Activated B cell treated with CpG ODN at 0.5 μM for 24 hours (primary cell): ENCODE data around the gene PARS2. TPM values are rescaled to one million over a fixed set of nuclear protein-coding genes. Genes with fewer than 3 reads are reported as not detected.

Source experiments
- ATAC-seq: fragments of 200-7000 bp; cut with Tn5 transposase; one replicate; pipeline ENCODE4 v1.10.0; 2021; ENCODE audit warnings: low read depth, mild to moderate bottlenecking, moderate library complexity
- CTCF ChIA-PET: fragments of 350-600 bp; sonication (Branson Sonifier 250); formaldehyde crosslinking; loops from one replicate; lab custom pipeline; 2021; ENCODE audit warnings: antibody characterized with exemption; lab: Charles Lee
- POLR2A ChIA-PET: fragments of 350-600 bp; sonication (Branson Sonifier 250); formaldehyde crosslinking; loops from one replicate; lab custom pipeline; 2021; ENCODE audit warnings: antibody characterized with exemption; lab: Charles Lee
- DNase-seq: peaks from one replicate; pipeline ENCODE4 v3.0.0; 2022
- H3K27ac Mint-ChIP-seq: one replicate; pipeline ENCODE4 v1.8.0; 2020; ENCODE audit warnings: mixed read lengths
- H3K27me3 Mint-ChIP-seq: one replicate; pipeline ENCODE4 v1.8.0; 2021; ENCODE audit warnings: mixed read lengths
- H3K36me3 Mint-ChIP-seq: one replicate; pipeline ENCODE4 v1.8.0; 2021; ENCODE audit warnings: low read depth, mixed read lengths
- H3K4me1 Mint-ChIP-seq: one replicate; pipeline ENCODE4 v1.8.0; 2021; ENCODE audit warnings: mixed read lengths
- H3K4me3 Mint-ChIP-seq: one replicate; pipeline ENCODE4 v1.8.0; 2020; ENCODE audit warnings: mild to moderate bottlenecking, mixed read lengths
- H3K9me3 Mint-ChIP-seq: one replicate; pipeline ENCODE4 v1.8.0; 2020; ENCODE audit warnings: mixed read lengths
- CTCF ChIP-seq: fragments of 200-600 bp; IDR thresholded peaks from one replicate; pipeline ENCODE4 v1.8.0; 2022; ENCODE audit warnings: antibody characterized with exemption, mild to moderate bottlenecking
- intact Hi-C: fragments of 100-400 bp; cut with micrococcal nuclease; formaldehyde crosslinking; loops from one replicate; pipeline ENCODE4 v1.15.1; 2024
- total RNA-seq: library from RNA; stranded (reverse); gene quantifications from 2 replicates; pipeline ENCODE4 v1.2.3, GENCODE V29; 2022

Gene PARS2
- total RNA-seq, 1 donor from 2014 or later = 4.3 TPM

DNA sequence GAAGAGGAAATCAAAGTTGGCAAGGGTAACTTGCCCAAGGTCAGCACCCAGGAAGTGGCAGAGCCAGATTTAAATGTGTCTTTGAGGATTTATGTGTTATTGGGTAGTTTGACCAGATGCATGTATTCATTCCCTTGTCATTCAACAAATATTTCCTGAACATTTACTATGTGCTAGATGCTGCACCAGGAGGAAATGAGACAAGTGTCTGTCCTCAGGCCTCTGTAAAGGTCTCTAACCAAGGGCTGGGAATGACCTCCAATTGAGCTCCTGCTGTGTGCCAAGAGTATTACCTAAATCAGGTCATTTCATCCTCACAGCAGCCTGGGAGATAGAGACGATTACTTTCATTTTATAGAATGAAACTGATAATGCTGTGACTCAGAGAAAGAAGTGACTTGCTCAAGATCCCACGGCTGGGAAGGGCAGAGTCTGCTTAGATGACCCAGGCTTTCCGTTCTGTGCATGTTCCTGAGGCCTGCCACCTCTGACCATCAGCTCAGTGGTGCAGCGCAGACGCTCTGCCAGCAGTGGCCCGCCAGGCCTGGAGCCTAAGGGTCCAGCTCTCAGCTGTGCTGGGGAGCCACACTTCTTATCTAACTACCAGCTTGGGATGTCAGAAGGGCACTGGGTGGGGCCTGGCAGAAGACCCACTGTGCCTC is 40.3 kb upstream of the PARS2 start:
- no peak overlapping the region for H3K4me3 Mint-ChIP-seq
- ChIA-PET POLR2A (no interaction called here), CTCF (no interaction called here)
- no peaks in the 10 kb centered on the region for H3K9me3 Mint-ChIP-seq
- no peak for ATAC-seq
- H3K36me3 Mint-ChIP-seq = no peaks in the 10 kb centered on the region
- intact Hi-C loops = no loop called here
- no peaks in the 10 kb centered on the region for H3K27me3 Mint-ChIP-seq
- H3K27ac Mint-ChIP-seq = no peak overlapping the region
- peaks cover 15% of the 10 kb centered on the region for H3K4me1 Mint-ChIP-seq
- DNase-seq = no peak
- no peak for TF ChIP-seq CTCF

- no peak overlapping the region for H3K4me3 Mint-ChIP-seq
- ChIA-PET POLR2A (no interaction called here), CTCF (no interaction called here)
- DNase-seq (no peak), ATAC-seq (no peak)
- intact Hi-C loops = no loop called here
- no peak for TF ChIP-seq CTCF
- no peaks in the 10 kb centered on the region for H3K36me3 Mint-ChIP-seq
- no peaks in the 10 kb centered on the region for H3K27me3 Mint-ChIP-seq
- H3K4me1 Mint-ChIP-seq = peaks cover 22% of the 10 kb centered on the region
- no peaks in the 10 kb centered on the region for H3K9me3 Mint-ChIP-seq
- no peak overlapping the region for H3K27ac Mint-ChIP-seq
These were observed 39.6 kb upstream of the PARS2 start for GRCh38 chr1:54803761-54804470.

- H3K9me3 Mint-ChIP-seq = no peaks in the 10 kb centered on the region
- peak within 1 kb of the TSS; percentile 83 for H3K27ac Mint-ChIP-seq
- ChIA-PET POLR2A (interaction anchor here (0.7 to 1.6 kb wide), 5 partner anchors 35 to 602 kb away, joined by 3 to 15 read pairs (median 3); partner anchors contain the start of genes CYB5RL, DHCR24, MRPL37 and TTC4), CTCF (interaction anchor here (0.7 to 2.4 kb wide), 16 partner anchors 9 to 856 kb away, joined by 3 to 10 read pairs (median 4); partner anchors contain the start of genes DHCR24, IFT25 and TTC4)
- intact Hi-C loops = loop anchor here (1.0 to 2.0 kb wide), 6 partner anchors 37 to 963 kb away; partner anchors contain the start of genes DHCR24, NDC1, PARS2 and SSBP3
- peak within 1 kb of the TSS; percentile 90 for H3K4me3 Mint-ChIP-seq
- H3K36me3 Mint-ChIP-seq = peaks cover 3% of the 10 kb centered on the region
- ATAC-seq (peak; percentile 90), DNase-seq (peak; percentile 67)
- H3K27me3 Mint-ChIP-seq = no peaks in the 10 kb centered on the region
- peaks cover 29% of the 10 kb centered on the region for H3K4me1 Mint-ChIP-seq
- no peak for TF ChIP-seq CTCF
These were observed 36.8 kb upstream of the PARS2 start, which contains the start of gene TTC22 for GRCh38 chr1:54800899-54801759. Gene TTC22, minus strand, starts transcription at chr1:54801323. Its CDS starts 160 bp downstream, at chr1:54801163.

DNA sequence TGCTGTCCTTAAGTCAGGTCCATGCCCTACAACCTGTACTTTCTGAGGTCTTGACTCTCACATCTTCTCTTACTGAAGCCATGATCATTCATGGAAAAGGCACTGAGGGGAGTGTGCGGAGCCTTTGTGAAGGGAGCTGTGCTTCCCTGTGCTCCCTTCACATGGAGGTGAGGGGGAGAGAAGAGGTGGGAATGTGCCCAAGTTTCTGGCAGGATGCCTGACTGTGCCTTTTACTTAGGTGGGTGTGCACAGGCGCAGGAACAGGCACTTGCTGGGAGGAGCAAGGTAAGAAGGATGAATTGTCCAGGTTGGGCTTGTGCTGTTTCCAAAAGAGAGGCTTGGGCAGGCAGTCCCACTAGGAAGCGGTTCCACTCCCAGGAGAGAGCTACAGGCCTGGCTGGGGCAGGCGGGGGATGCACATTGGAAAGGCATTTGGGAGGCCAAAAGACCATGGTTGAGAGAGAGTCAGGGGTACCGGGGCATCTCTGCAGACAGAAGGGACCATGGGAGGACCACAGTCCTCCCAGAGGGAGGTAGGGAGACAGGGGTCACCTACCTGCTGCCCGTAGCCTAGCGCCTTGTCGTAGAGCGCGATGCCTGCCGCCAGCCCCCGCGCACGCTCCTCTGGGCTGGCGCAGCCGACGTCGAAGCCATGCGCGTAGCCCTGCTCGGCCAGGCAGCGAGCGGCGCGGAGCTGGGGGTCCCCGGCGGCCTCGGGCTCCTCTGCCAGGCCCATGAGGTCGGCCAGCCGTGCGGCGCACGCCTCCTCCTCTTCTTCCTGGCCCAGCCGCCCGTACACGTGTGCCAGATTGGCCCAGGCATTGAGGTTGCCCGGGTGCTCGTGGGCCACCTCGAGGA is 35.9 kb upstream of the PARS2 start:
- TF ChIP-seq CTCF = no peak
- DNase-seq (no peak), ATAC-seq (no peak)
- CTCF ChIA-PET = interaction anchor here (0.7 to 2.4 kb wide), 12 partner anchors 8 to 855 kb away, joined by 3 to 10 read pairs (median 4); partner anchors contain the start of genes DHCR24, IFT25 and TTC4
- no peaks in the 10 kb centered on the region for H3K27me3 Mint-ChIP-seq
- peak overlapping the region; percentile 18 for H3K27ac Mint-ChIP-seq
- intact Hi-C loops = loop anchor here (2.0 kb wide), 2 partner anchors 87 to 393 kb away; partner anchors contain the start of genes DHCR24 and SSBP3
- no peaks in the 10 kb centered on the region for H3K9me3 Mint-ChIP-seq
- H3K36me3 Mint-ChIP-seq = peaks cover 3% of the 10 kb centered on the region
- POLR2A ChIA-PET = interaction anchor here (1.1 to 1.6 kb wide), 2 partner anchors 84 to 393 kb away, joined by 3 to 15 read pairs; partner anchors contain the start of gene TTC4
- peaks cover 29% of the 10 kb centered on the region for H3K4me1 Mint-ChIP-seq
- peak overlapping the region; percentile 90 for H3K4me3 Mint-ChIP-seq
